K562 (cell line): ENCODE data around the gene NXF1. TPM values are rescaled to one million over a fixed set of nuclear protein-coding genes. Genes with fewer than 3 reads are reported as not detected.

ENCODE experiments used
- ARNT ChIP-seq, 2 experiments: fragments of 450-650 bp; IDR thresholded peaks; 2 replicates each; pipeline ENCODE4 v1.6.1; 2016; ENCODE audit warnings: mild to moderate bottlenecking in 1 of 2
- CREB5 ChIP-seq: fragments of 250-450 bp; sonication (Bioruptor Pico); IDR thresholded peaks from 2 replicates; pipeline ENCODE4 v1.5.0; 2020; ENCODE audit warnings: mild to moderate bottlenecking
- CREBBP ChIP-seq: IDR thresholded peaks from one replicate; pipeline ENCODE4 v1.6.1; 2012; ENCODE audit warnings: low read depth, mild to moderate bottlenecking, control low read depth, inconsistent platforms, low read length
- ETV1 ChIP-seq: fragments of 450-650 bp; conservative IDR thresholded peaks from 2 replicates; pipeline ENCODE4 v1.6.1; 2016; ENCODE audit warnings: missing genetic modification characterization, control low read depth, low read depth, missing compliant biosample characterization
- GATAD2B ChIP-seq: fragments of 450-650 bp; IDR thresholded peaks from 2 replicates; pipeline ENCODE4 v1.6.1; 2017; ENCODE audit warnings: mild to moderate bottlenecking, borderline replicate concordance
- ILF3 ChIP-seq: fragments of 450-650 bp; IDR thresholded peaks from 2 replicates; pipeline ENCODE4 v1.6.1; 2018; ENCODE audit warnings: antibody characterized with exemption, mild to moderate bottlenecking, moderate library complexity, borderline replicate concordance
- KAT7 ChIP-seq: sonication (generic); formaldehyde crosslinking; IDR thresholded peaks from 2 replicates; pipeline ENCODE4 v1.8.0; 2022; ENCODE audit warnings: missing genetic modification reagents, mild to moderate bottlenecking, borderline replicate concordance
- LCOR ChIP-seq: sonication (generic); formaldehyde crosslinking; IDR thresholded peaks from 2 replicates; pipeline ENCODE4 v1.8.0; 2022; ENCODE audit warnings: mild to moderate bottlenecking, missing genetic modification reagents
- MLX ChIP-seq, 2 experiments: fragments of 450-650 bp in 1 of 2; sonication (generic) in 1 of 2; formaldehyde crosslinking; conservative IDR thresholded peaks; 2 replicates each; pipeline versions ENCODE4 v1.4.0 to v1.8.1; 2020 to 2022; ENCODE audit warnings: mild to moderate bottlenecking in 1 of 2, missing genetic modification reagents in 1 of 2
- MTF1 ChIP-seq: fragments of 250-450 bp; sonication (Bioruptor Pico); IDR thresholded peaks from 2 replicates; pipeline ENCODE4 v1.9.0; 2021; ENCODE audit warnings: moderate library complexity, mild to moderate bottlenecking, inconsistent platforms, borderline replicate concordance
- NCOA6 ChIP-seq: fragments of 450-650 bp; IDR thresholded peaks from 2 replicates; pipeline ENCODE4 v1.6.1; 2017; ENCODE audit warnings: mild to moderate bottlenecking
- POLR2B ChIP-seq: fragments of 450-650 bp; IDR thresholded peaks from 2 replicates; pipeline ENCODE4 v1.6.1; 2018; ENCODE audit warnings: low read depth; ENCODE audit not compliant: partially characterized antibody
- SNRNP70 ChIP-seq: fragments of 200-400 bp; formaldehyde crosslinking; optimal IDR thresholded peaks from 2 replicates; pipeline ENCODE3; 2017; ENCODE audit warnings: low read depth, low read length
- SRF ChIP-seq, 2 experiments: fragments of 250-450, 450-650 bp in 1 of 2; sonication (Bioruptor Pico) in 1 of 2; sonication (generic) in 1 of 2; formaldehyde crosslinking; IDR thresholded peaks; 2 replicates each; pipeline versions ENCODE4 v1.5.0 to v1.5.1; 2020 to 2022; ENCODE audit warnings: mild to moderate bottlenecking in 1 of 2, missing genetic modification reagents in 1 of 2
- TGIF2 ChIP-seq: sonication (generic); formaldehyde crosslinking; IDR thresholded peaks from 2 replicates; pipeline ENCODE4 v1.8.1; 2022; ENCODE audit warnings: mild to moderate bottlenecking, missing genetic modification reagents, moderate library complexity
- XRCC5 ChIP-seq: fragments of 200-400 bp; formaldehyde crosslinking; IDR thresholded peaks from 2 replicates; pipeline ENCODE4 v1.6.1; 2017; ENCODE audit warnings: low read depth, mild to moderate bottlenecking, low read length
- ZNF551 ChIP-seq: fragments of 250-450 bp; sonication (Bioruptor Pico); IDR thresholded peaks from 2 replicates; pipeline ENCODE4 v1.5.0; 2021; ENCODE audit warnings: mild to moderate bottlenecking, moderate library complexity
- polyA plus RNA-seq, 8 experiments: library from polyadenylated mRNA; depleted of rRNA in 4 of 8; stranded (reverse) in 5 of 8; unstranded in 3 of 8; fragments of >200 nt; fragmentation: Nextera tagmentation in 2 of 8; fragmentation: Illumina TruSeq in 1 of 8; extraction: Ambion mirVana in 2 of 8; extraction: Trizol in 1 of 8; gene quantifications; 2 replicates each; pipeline versions ENCODE4 v1.2.1 to v1.2.3, GENCODE V29; 2011 to 2014; ENCODE audit warnings: inconsistent platforms in 1 of 8, missing spikeins in 1 of 8
- total RNA-seq, 7 experiments: library from RNA; depleted of rRNA in 6 of 7; stranded (reverse); fragments of >200 nt in 6 of 7; fragmentation: Illumina TruSeq in 2 of 7; extraction: Trizol in 2 of 7; gene quantifications; 2 replicates each; pipeline versions ENCODE4 v1.2.1 to v1.2.3, GENCODE V29; 2011 to 2021; ENCODE audit warnings: low replicate concordance in 1 of 7
- TF ChIP-seq, protein P1 (sequence below), 2 experiments: fragments of 450-650 bp in 1 of 2; IDR thresholded peaks; 2 replicates each; pipeline ENCODE4 v1.6.1; 2011 to 2017; ENCODE audit warnings: low read depth in 2 of 2, antibody characterized with exemption in 1 of 2, borderline replicate concordance in 1 of 2, low read length in 1 of 2, mild to moderate bottlenecking in 1 of 2, mixed read lengths in 1 of 2; ENCODE audit not compliant: control insufficient read depth in 1 of 2
- TF ChIP-seq, protein P2 (sequence below), 2 experiments: fragments of 450-650 bp; IDR thresholded peaks; 2 replicates each; pipeline ENCODE4 v1.6.1; 2016

Gene NXF1
- total and polyA plus RNA-seq, 9 of the 15 experiments (the other 6 are each of a cell fraction or from before 2014, with no cell fraction given): 18.1 to 98.3 (median 35.8) TPM

DNA sequence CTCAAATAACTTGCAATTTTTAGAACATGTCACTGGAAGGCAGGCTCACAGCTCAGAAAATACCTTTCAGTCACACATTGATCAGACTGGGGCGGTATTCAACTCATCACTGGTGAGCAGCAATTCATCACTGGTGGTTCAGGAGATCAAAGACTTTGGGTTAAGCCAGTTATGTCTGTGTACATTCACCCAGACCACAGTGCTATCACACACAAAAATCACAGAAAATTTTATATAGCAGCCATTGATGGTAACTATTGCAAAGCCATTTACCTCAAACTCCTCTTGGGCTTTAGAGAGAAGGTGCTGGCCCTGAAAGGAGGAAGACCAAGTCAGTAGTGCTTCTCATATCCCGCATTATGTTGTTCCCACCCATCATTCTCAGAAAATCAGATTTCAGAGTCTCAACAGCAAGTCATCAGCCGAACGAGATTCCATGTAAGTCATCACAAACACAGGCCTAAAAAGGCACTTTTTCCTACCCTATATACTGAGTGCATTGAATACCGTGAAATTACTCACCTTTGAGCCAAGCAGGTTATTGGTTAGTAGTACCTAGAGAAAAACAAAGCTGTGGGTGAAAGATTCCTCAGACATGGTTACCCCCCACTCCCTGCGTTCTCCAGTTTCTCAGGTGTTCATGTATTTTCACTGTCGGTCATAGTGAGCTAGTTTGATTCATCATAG is 48.2 kb upstream of the NXF1 start (continued):
- TF ChIP-seq, protein P1, sequence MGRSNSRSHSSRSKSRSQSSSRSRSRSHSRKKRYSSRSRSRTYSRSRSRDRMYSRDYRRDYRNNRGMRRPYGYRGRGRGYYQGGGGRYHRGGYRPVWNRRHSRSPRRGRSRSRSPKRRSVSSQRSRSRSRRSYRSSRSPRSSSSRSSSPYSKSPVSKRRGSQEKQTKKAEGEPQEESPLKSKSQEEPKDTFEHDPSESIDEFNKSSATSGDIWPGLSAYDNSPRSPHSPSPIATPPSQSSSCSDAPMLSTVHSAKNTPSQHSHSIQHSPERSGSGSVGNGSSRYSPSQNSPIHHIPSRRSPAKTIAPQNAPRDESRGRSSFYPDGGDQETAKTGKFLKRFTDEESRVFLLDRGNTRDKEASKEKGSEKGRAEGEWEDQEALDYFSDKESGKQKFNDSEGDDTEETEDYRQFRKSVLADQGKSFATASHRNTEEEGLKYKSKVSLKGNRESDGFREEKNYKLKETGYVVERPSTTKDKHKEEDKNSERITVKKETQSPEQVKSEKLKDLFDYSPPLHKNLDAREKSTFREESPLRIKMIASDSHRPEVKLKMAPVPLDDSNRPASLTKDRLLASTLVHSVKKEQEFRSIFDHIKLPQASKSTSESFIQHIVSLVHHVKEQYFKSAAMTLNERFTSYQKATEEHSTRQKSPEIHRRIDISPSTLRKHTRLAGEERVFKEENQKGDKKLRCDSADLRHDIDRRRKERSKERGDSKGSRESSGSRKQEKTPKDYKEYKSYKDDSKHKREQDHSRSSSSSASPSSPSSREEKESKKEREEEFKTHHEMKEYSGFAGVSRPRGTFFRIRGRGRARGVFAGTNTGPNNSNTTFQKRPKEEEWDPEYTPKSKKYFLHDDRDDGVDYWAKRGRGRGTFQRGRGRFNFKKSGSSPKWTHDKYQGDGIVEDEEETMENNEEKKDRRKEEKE (IDR thresholded peaks at IDR 0.05; ENCODE audit: borderline replicate concordance in 1 of 2, control insufficient read depth in 1 of 2, low read depth in 2 of 2, low read length in 1 of 2): no peak
- TF ChIP-seq ILF3 (no peak), POLR2B (no peak), TGIF2 (CRISPR knock-in tag) (no peak), SRF (CRISPR knock-in tag; IDR thresholded peaks at IDR 0.05) (no peak), ZNF551 (no peak), KAT7 (CRISPR knock-in tag) (peak; percentile 68; the same call in 1 of the 2 replicates), ARNT (IDR thresholded peaks at IDR 0.05) (no peak), LCOR (CRISPR knock-in tag) (0 out of 2 replicates have a peak, but pooled peaks have one; percentile 14), NCOA6 (no peak), SNRNP70 (no peak), MTF1 (CRISPR knock-in tag) (no peak), ETV1 (no peak), CREB5 (CRISPR knock-in tag) (no peak), GATAD2B (no peak), CREBBP (no peak), XRCC5 (no peak), MLX (CRISPR knock-in tag; conservative IDR thresholded peaks at IDR 0.05) (no peak)
- TF ChIP-seq, protein P2, sequence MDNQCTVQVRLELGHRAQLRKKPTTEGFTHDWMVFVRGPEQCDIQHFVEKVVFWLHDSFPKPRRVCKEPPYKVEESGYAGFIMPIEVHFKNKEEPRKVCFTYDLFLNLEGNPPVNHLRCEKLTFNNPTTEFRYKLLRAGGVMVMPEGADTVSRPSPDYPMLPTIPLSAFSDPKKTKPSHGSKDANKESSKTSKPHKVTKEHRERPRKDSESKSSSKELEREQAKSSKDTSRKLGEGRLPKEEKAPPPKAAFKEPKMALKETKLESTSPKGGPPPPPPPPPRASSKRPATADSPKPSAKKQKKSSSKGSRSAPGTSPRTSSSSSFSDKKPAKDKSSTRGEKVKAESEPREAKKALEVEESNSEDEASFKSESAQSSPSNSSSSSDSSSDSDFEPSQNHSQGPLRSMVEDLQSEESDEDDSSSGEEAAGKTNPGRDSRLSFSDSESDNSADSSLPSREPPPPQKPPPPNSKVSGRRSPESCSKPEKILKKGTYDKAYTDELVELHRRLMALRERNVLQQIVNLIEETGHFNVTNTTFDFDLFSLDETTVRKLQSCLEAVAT (IDR thresholded peaks at IDR 0.05): peak in 1 of 2 experiments; percentile 8; a peak in 1 of 4 replicates
